ENCODE measurements around the gene PRELID2. TPM values are rescaled to one million over a fixed set of nuclear protein-coding genes. Genes with fewer than 3 reads are reported as not detected.

PRELID2 gene
- polyA plus RNA-seq, 1 experiment = 5.4 TPM

DNA sequence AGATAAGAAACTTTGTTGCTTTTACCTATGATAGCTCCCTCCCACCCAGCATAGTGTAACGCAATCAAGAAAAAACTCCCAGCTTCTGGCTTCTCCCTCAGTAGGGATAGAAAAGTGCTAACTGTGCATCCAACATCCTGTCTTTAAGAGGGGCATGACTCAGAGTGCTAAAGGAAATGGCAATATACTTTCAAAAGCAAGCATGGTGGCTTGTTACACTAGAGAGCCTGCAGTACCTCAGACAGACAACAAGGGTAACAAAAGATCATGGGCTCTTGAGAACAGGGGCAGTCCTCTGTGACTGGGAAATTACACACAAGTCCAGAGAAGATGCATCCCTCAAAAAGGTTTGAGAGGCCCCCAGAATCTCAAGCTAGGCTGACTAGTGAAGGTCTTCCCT, 37.8 kb downstream of the PRELID2 start:
- ChIA-PET CTCF (no interaction called here), POLR2A (no interaction called here)
- no peak overlapping the region for H3K27ac ChIP-seq (ENCODE audit: low read depth, low read length)
- H3K4me3 ChIP-seq (ENCODE audit: low read depth, low read length) = no peak overlapping the region
- H3K9me3 ChIP-seq (ENCODE audit: control insufficient read depth, insufficient read depth, low read length) = no peaks in the 10 kb centered on the region
- no peak for DNase-seq (ENCODE audit: low read depth, low spot score)
- TF ChIP-seq CTCF (IDR thresholded peaks at IDR 0.05; ENCODE audit: low read depth, low read length) = 0 out of 2 replicates have a peak, but pooled peaks have one; percentile 1
- H3K27me3 ChIP-seq (ENCODE audit: control insufficient read depth, insufficient read depth, low read length) = no peaks in the 10 kb centered on the region

- Histone ChIP-seq H3K27ac (ENCODE audit: low read depth, low read length) (no peak overlapping the region), H3K4me3 (ENCODE audit: low read depth, low read length) (no peak overlapping the region), H3K27me3 (ENCODE audit: control insufficient read depth, insufficient read depth, low read length) (no peaks in the 10 kb centered on the region), H3K9me3 (ENCODE audit: control insufficient read depth, insufficient read depth, low read length) (no peaks in the 10 kb centered on the region)
- TF ChIP-seq CTCF (IDR thresholded peaks at IDR 0.05; ENCODE audit: low read depth, low read length) = no peak
- DNase-seq (ENCODE audit: low read depth, low spot score) = no peak
- POLR2A ChIA-PET = no interaction called here
- CTCF ChIA-PET = interaction anchor here (1.5 kb wide), 1 partner anchor 29 kb away, joined by 4 read pairs; no protein-coding TSS in a partner anchor
These were observed 38.8 kb downstream of the PRELID2 start for GRCh38 chr5:145796318-145796717.

DNA sequence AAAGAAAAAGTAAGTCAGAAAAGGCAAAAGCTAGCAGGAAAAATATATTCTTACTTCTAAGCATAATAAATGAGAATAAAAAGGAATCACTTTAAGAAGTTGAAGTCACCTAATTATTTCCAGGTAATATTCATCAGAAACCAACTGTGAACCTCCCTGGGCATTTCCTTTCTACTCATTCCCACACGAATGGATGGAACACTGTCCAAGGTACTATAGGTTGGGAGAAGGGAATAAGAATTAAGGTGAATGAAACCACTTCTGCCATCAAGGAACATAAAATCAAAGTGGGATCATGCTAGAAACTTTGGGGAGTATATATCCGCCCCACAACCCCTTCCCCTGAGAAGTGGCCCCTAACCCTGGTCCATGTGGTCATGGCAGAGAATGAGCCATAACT, 41.6 kb downstream of the PRELID2 start:
- Histone ChIP-seq H3K9me3 (ENCODE audit: control insufficient read depth, insufficient read depth, low read length) (no peaks in the 10 kb centered on the region), H3K27ac (ENCODE audit: low read depth, low read length) (no peak overlapping the region), H3K4me3 (ENCODE audit: low read depth, low read length) (no peak overlapping the region), H3K27me3 (ENCODE audit: control insufficient read depth, insufficient read depth, low read length) (no peaks in the 10 kb centered on the region)
- no peak for DNase-seq (ENCODE audit: low read depth, low spot score)
- no peak for TF ChIP-seq CTCF (IDR thresholded peaks at IDR 0.05; ENCODE audit: low read depth, low read length)
- CTCF ChIA-PET = no interaction called here
- POLR2A ChIA-PET = no interaction called here

DNA sequence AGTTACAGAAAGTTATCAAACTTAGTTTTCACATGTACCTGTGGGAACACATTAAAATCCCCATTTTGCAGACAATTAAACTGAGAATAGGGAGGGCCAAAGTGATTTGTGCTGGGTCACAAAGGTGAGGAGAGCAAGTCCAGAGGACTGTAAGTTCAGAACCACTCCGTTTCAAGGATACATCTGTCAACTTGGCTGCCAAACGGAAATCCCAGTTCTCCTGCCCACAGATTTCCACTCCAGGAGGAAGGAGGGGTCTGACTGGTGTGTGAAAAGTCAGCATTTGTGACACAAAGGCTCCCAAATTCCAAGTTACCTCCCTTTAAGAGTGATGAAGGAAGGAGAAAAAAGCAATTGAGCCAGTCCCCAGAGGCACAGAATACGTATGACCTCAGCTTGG, 42.3 kb downstream of the PRELID2 start:
- H3K27me3 ChIP-seq (ENCODE audit: control insufficient read depth, insufficient read depth, low read length) = no peaks in the 10 kb centered on the region
- no peak overlapping the region for H3K4me3 ChIP-seq (ENCODE audit: low read depth, low read length)
- no peak for DNase-seq (ENCODE audit: low read depth, low spot score)
- TF ChIP-seq CTCF (IDR thresholded peaks at IDR 0.05; ENCODE audit: low read depth, low read length) = no peak
- no peak overlapping the region for H3K27ac ChIP-seq (ENCODE audit: low read depth, low read length)
- POLR2A ChIA-PET = no interaction called here
- H3K9me3 ChIP-seq (ENCODE audit: control insufficient read depth, insufficient read depth, low read length) = no peaks in the 10 kb centered on the region
- CTCF ChIA-PET = no interaction called here

- ChIA-PET CTCF (interaction anchor here (1.2 kb wide), 1 partner anchor 34 kb away, joined by 4 read pairs; no protein-coding TSS in a partner anchor), POLR2A (no interaction called here)
- no peak for TF ChIP-seq CTCF (IDR thresholded peaks at IDR 0.05; ENCODE audit: low read depth, low read length)
- DNase-seq (ENCODE audit: low read depth, low spot score) = no peak
- H3K4me3 ChIP-seq (ENCODE audit: low read depth, low read length) = no peak overlapping the region
- H3K27me3 ChIP-seq (ENCODE audit: control insufficient read depth, insufficient read depth, low read length) = no peaks in the 10 kb centered on the region
- no peaks in the 10 kb centered on the region for H3K9me3 ChIP-seq (ENCODE audit: control insufficient read depth, insufficient read depth, low read length)
- H3K27ac ChIP-seq (ENCODE audit: low read depth, low read length) = no peak overlapping the region
These were observed 43.3 kb downstream of the PRELID2 start for GRCh38 chr5:145791866-145792265.
